ENCODE measurements around the gene DCDC1.

GRCh38 chr11:31102316-31102715 is 267.2 kb downstream of the DCDC1 start:
- TF ChIP-seq SIN3A (IDR thresholded peaks at IDR 0.05; ENCODE audit: low read depth) (no peak), CTCF (IDR thresholded peaks at IDR 0.05 in 2 of 3, conservative IDR thresholded peaks at IDR 0.05 in 1 of 3; ENCODE audit: borderline replicate concordance in 1 of 3, insufficient read depth in 1 of 3, low read depth in 2 of 3, low read length in 2 of 3) (no peak), EZH2 (IDR thresholded peaks at IDR 0.05) (no peak), FOSL1 (IDR thresholded peaks at IDR 0.05; ENCODE audit: low read depth) (no peak), JUND (IDR thresholded peaks at IDR 0.05) (no peak), POLR2A (IDR thresholded peaks at IDR 0.05; ENCODE audit: borderline replicate concordance, extremely low read depth, insufficient read depth, insufficient read length) (no peak)

All from HCT116 (cell line).